ENCODE measurements around the gene CLEC2A.

CLEC2A gene

DNA sequence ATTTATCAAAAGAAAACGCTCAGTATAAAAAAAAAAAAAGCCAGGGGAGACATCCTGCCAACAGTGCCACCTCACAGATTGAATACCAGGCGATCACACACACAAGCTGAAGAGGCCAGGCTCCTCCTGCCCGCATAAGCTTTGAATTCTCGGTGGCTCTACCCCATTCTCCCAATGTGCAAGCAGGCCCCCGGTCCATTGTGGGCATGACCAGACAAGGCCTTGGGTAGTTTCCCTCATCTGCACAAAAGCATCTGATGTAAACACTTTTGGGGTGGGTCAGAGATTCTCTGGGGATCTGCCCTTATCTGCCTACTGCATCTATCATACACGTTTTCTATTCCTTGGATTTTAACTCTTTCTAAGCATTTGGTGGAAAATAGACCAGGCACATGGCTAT, 34.6 kb downstream of the CLEC2A start:
- WGBS, 2 donors (ENCODE audit: extremely low coverage in 2 of 2, insufficient read length in 2 of 2, insufficient replicate concordance in 1 of 2): no CpG with 5 or more reads among the region's 6 CpGs
- Histone ChIP-seq H2BK15ac (ENCODE audit: low read length) (no peak overlapping the region), H3K9me3 (replicated peaks in 1 of 2; ENCODE audit: control insufficient read depth in 2 of 2, insufficient read depth in 1 of 2, low read depth in 1 of 2, low read length in 2 of 2) (peaks cover 0 to under 1% of the 10 kb centered on the region in 2 donors), H3K27me3 (ENCODE audit: control insufficient read depth in 3 of 3, insufficient read depth in 3 of 3, low read depth in 1 of 3, low read length in 3 of 3) (no peaks in the 10 kb centered on the region), H3K4me3 (ENCODE audit: low read length in 2 of 2) (no peak overlapping the region), H4K8ac (ENCODE audit: low read depth, low read length) (no peak overlapping the region), H3K23ac (ENCODE audit: low read depth, low read length, poor library complexity) (no peak overlapping the region), H3K4me2 (ENCODE audit: insufficient read depth, low read length, poor library complexity, severe bottlenecking) (no peak overlapping the region), H3K27ac (replicated peaks; ENCODE audit: low read length) (no peak overlapping the region), H2AFZ (ENCODE audit: low read length) (no peak overlapping the region), H4K91ac (ENCODE audit: low read depth, low read length, poor library complexity) (no peak overlapping the region), H3K14ac (ENCODE audit: low read length) (no peak overlapping the region), H3K18ac (ENCODE audit: low read length) (no peak overlapping the region), H3K36me3 (replicated peaks in 1 of 2; ENCODE audit: control insufficient read depth in 2 of 2, insufficient read depth in 2 of 2, low read length in 2 of 2) (no peaks in the 10 kb centered on the region), H3K4ac (ENCODE audit: low read length) (no peak overlapping the region), H2BK5ac (ENCODE audit: low read length) (no peak overlapping the region), H2AK5ac (ENCODE audit: low read depth, low read length) (no peak overlapping the region), H3K79me1 (ENCODE audit: low read depth, low read length) (no peaks in the 10 kb centered on the region), H2BK12ac (ENCODE audit: low read length) (no peak overlapping the region), H2BK120ac (ENCODE audit: low read depth, low read length) (no peak overlapping the region), H3K4me1 (ENCODE audit: control insufficient read depth in 2 of 2, insufficient read depth in 1 of 2, low read depth in 1 of 2, low read length in 2 of 2) (no peaks in the 10 kb centered on the region), H3K9ac (ENCODE audit: low read depth, low read length, poor library complexity) (no peak overlapping the region)
- no peak for DNase-seq (ENCODE audit: low spot score)

DNA sequence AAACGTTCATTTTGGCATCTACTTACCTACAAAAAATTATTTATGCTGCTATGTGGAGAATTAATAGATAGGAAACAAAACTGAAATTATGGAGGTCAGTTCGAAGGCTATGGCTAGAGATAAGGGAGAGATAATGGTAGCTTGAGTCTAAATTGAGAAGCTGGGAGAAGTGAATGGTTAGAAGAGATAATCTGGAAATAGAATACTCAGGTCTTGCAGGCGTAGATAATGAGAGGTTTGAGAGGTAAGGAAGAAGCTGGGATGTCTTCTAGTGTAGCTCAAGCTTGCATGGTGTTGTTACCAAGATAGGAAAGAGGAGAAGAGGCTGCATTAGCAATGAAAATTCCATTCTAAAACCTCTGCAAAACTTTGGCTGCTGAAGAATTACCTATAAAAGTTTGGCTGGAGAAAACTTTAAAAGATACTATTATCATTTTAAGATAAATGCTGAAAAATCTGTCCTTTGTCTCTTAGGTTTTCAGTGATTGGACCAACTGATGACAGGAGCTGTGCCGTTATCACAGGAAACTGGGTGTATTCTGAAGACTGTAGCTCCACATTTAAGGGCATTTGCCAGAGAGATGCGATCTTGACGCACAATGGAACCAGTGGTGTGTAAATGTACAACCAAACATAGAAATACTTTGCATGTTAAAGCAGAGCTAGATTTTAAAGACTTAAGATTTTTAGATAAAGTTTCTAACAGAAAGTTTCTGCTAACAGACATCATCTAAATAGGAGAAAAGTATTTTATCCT, 36.8 kb downstream of the CLEC2A start:
- 100% methylated on average over 1 of the region's 6 CpGs; no CpG with 5 or more reads in 1 of the 2 donors for WGBS, 2 donors (ENCODE audit: extremely low coverage in 2 of 2, insufficient read length in 2 of 2, insufficient replicate concordance in 1 of 2)
- Histone ChIP-seq H3K18ac (ENCODE audit: low read length) (no peak overlapping the region), H3K14ac (ENCODE audit: low read length) (no peak overlapping the region), H2AFZ (ENCODE audit: low read length) (no peak overlapping the region), H3K4me3 (ENCODE audit: low read length in 2 of 2) (no peak overlapping the region), H2AK5ac (ENCODE audit: low read depth, low read length) (no peak overlapping the region), H3K4ac (ENCODE audit: low read length) (no peak overlapping the region), H2BK5ac (ENCODE audit: low read length) (no peak overlapping the region), H2BK120ac (ENCODE audit: low read depth, low read length) (no peak overlapping the region), H2BK15ac (ENCODE audit: low read length) (no peak overlapping the region), H3K27me3 (ENCODE audit: control insufficient read depth in 3 of 3, insufficient read depth in 3 of 3, low read depth in 1 of 3, low read length in 3 of 3) (no peaks in the 10 kb centered on the region), H4K91ac (ENCODE audit: low read depth, low read length, poor library complexity) (no peak overlapping the region), H3K23ac (ENCODE audit: low read depth, low read length, poor library complexity) (no peak overlapping the region), H3K27ac (replicated peaks; ENCODE audit: low read length) (no peak overlapping the region), H3K4me1 (ENCODE audit: control insufficient read depth in 2 of 2, insufficient read depth in 1 of 2, low read depth in 1 of 2, low read length in 2 of 2) (no peaks in the 10 kb centered on the region), H3K9me3 (replicated peaks in 1 of 2; ENCODE audit: control insufficient read depth in 2 of 2, insufficient read depth in 1 of 2, low read depth in 1 of 2, low read length in 2 of 2) (no peaks in the 10 kb centered on the region), H3K4me2 (ENCODE audit: insufficient read depth, low read length, poor library complexity, severe bottlenecking) (no peak overlapping the region), H3K9ac (ENCODE audit: low read depth, low read length, poor library complexity) (no peak overlapping the region), H2BK12ac (ENCODE audit: low read length) (no peak overlapping the region), H3K79me1 (ENCODE audit: low read depth, low read length) (no peaks in the 10 kb centered on the region), H3K36me3 (replicated peaks in 1 of 2; ENCODE audit: control insufficient read depth in 2 of 2, insufficient read depth in 2 of 2, low read length in 2 of 2) (no peaks in the 10 kb centered on the region), H4K8ac (ENCODE audit: low read depth, low read length) (no peak overlapping the region)
- no peak for DNase-seq (ENCODE audit: low spot score)

DNA sequence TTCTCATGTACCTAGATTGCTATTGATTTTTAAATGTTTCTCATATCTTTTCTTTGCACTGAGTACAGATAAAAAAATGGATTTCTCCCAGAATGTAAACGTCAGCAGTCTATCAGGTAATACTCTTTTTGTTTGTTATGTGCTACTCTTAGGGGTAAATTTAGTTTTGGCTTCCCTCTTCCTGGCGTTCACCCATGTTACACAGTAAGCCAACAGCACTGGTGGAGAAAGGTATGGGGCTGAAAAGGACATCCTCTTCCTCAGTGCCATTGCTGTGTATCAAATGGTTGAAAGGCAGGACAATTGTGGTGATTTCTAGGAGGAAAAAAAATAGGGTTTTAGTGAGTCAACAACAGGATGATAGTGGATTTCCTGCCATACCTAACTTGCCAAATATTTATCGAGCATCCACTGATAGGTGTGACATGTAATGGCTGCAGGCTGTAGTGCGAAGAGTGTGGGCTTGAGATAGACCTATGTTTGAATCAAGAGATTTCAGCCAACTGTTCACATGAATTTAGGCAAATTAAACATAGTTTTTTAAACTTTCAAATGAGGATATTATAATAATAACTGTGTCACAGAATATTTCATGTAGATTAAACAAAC, 43.4 kb downstream of the CLEC2A start:
- Histone ChIP-seq H3K4ac (ENCODE audit: low read length) (no peak overlapping the region), H2AFZ (ENCODE audit: low read length) (no peak overlapping the region), H4K91ac (ENCODE audit: low read depth, low read length, poor library complexity) (no peak overlapping the region), H3K18ac (ENCODE audit: low read length) (no peak overlapping the region), H3K79me1 (ENCODE audit: low read depth, low read length) (no peaks in the 10 kb centered on the region), H3K4me3 (ENCODE audit: low read length in 2 of 2) (no peak overlapping the region), H2BK15ac (ENCODE audit: low read length) (no peak overlapping the region), H3K9me3 (replicated peaks in 1 of 2; ENCODE audit: control insufficient read depth in 2 of 2, insufficient read depth in 1 of 2, low read depth in 1 of 2, low read length in 2 of 2) (no peaks in the 10 kb centered on the region), H3K27me3 (ENCODE audit: control insufficient read depth in 3 of 3, insufficient read depth in 3 of 3, low read depth in 1 of 3, low read length in 3 of 3) (no peaks in the 10 kb centered on the region), H3K14ac (ENCODE audit: low read length) (no peak overlapping the region), H2BK120ac (ENCODE audit: low read depth, low read length) (no peak overlapping the region), H3K4me2 (ENCODE audit: insufficient read depth, low read length, poor library complexity, severe bottlenecking) (no peak overlapping the region), H3K4me1 (ENCODE audit: control insufficient read depth in 2 of 2, insufficient read depth in 1 of 2, low read depth in 1 of 2, low read length in 2 of 2) (no peaks in the 10 kb centered on the region), H3K23ac (ENCODE audit: low read depth, low read length, poor library complexity) (no peak overlapping the region), H2AK5ac (ENCODE audit: low read depth, low read length) (no peak overlapping the region), H2BK5ac (ENCODE audit: low read length) (no peak overlapping the region), H3K9ac (ENCODE audit: low read depth, low read length, poor library complexity) (no peak overlapping the region), H3K36me3 (replicated peaks in 1 of 2; ENCODE audit: control insufficient read depth in 2 of 2, insufficient read depth in 2 of 2, low read length in 2 of 2) (no peaks in the 10 kb centered on the region), H3K27ac (replicated peaks; ENCODE audit: low read length) (no peak overlapping the region), H4K8ac (ENCODE audit: low read depth, low read length) (no peak overlapping the region), H2BK12ac (ENCODE audit: low read length) (no peak overlapping the region)
- no peak for DNase-seq (ENCODE audit: low spot score)
- WGBS, 2 donors (ENCODE audit: extremely low coverage in 2 of 2, insufficient read length in 2 of 2, insufficient replicate concordance in 1 of 2): no CpG with 5 or more reads among the region's 4 CpGs

DNA sequence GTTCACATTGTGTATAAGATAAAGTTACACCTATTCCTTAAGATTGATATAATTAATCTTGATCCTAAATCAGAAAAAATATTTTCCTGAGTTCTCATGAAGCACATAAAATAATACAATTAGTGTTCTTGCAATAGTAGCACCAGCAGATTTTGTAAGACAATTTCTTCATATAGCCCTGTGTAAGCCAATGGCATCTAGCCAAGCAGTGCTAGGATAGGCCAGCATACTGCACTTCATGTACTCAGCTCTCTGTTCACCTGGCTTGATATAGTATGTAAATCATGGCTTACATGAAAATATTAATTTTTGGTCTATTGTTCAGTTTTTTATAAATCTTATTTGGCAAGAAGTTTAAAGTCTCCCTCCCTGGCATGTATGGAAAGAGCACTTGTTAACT, 49.0 kb downstream of the CLEC2A start:
- no peak overlapping the region for H3K23ac ChIP-seq (ENCODE audit: low read depth, low read length, poor library complexity)
- H4K8ac ChIP-seq (ENCODE audit: low read depth, low read length): no peak overlapping the region
- H3K4me1 ChIP-seq (ENCODE audit: control insufficient read depth in 2 of 2, insufficient read depth in 1 of 2, low read depth in 1 of 2, low read length in 2 of 2): no peaks in the 10 kb centered on the region
- no peak overlapping the region for H3K4me3 ChIP-seq (ENCODE audit: low read length in 2 of 2)
- H3K79me1 ChIP-seq (ENCODE audit: low read depth, low read length): no peaks in the 10 kb centered on the region
- H2BK12ac ChIP-seq (ENCODE audit: low read length): no peak overlapping the region
- no peak overlapping the region for H3K9ac ChIP-seq (ENCODE audit: low read depth, low read length, poor library complexity)
- H3K4me2 ChIP-seq (ENCODE audit: insufficient read depth, low read length, poor library complexity, severe bottlenecking): no peak overlapping the region
- H3K27me3 ChIP-seq (ENCODE audit: control insufficient read depth in 3 of 3, insufficient read depth in 3 of 3, low read depth in 1 of 3, low read length in 3 of 3): no peaks in the 10 kb centered on the region
- no peak overlapping the region for H3K27ac ChIP-seq (replicated peaks; ENCODE audit: low read length)
- H3K14ac ChIP-seq (ENCODE audit: low read length): no peak overlapping the region
- H4K91ac ChIP-seq (ENCODE audit: low read depth, low read length, poor library complexity): no peak overlapping the region
- DNase-seq (ENCODE audit: low spot score): no peak
- H2BK120ac ChIP-seq (ENCODE audit: low read depth, low read length): no peak overlapping the region
- H2AFZ ChIP-seq (ENCODE audit: low read length): no peak overlapping the region
- no peak overlapping the region for H2BK15ac ChIP-seq (ENCODE audit: low read length)
- no peaks in the 10 kb centered on the region for H3K9me3 ChIP-seq (replicated peaks in 1 of 2; ENCODE audit: control insufficient read depth in 2 of 2, insufficient read depth in 1 of 2, low read depth in 1 of 2, low read length in 2 of 2)
- no peak overlapping the region for H2BK5ac ChIP-seq (ENCODE audit: low read length)
- no peak overlapping the region for H3K4ac ChIP-seq (ENCODE audit: low read length)
- no peak overlapping the region for H3K18ac ChIP-seq (ENCODE audit: low read length)
- no peak overlapping the region for H2AK5ac ChIP-seq (ENCODE audit: low read depth, low read length)
- H3K36me3 ChIP-seq (replicated peaks in 1 of 2; ENCODE audit: control insufficient read depth in 2 of 2, insufficient read depth in 2 of 2, low read length in 2 of 2): no peaks in the 10 kb centered on the region

All from neuronal stem cell (in vitro differentiated cells).